ENCODE results near the gene AMOTL1.
A peak's percentile ranks its signal among the peaks of the same experiment; 100 is the strongest.

DNA sequence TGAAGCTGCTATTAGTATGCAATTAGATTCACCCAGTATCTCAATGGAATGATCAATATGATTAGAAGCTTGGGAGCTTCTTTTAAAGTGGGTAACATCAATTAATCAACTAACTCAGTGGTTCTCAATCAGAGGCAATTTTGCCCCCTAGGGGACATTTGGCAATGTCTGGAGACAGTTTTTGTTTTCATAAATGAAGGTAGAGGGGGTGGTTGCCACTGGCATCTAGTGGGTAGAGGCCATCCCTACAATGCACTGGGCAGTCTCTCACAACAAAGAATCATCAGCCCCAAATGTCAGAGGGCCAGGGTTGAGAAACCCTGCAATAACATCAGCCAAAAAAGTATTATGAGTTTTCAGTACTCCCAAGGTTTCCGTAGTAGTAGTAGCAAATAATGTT is 5.9 kb upstream of the AMOTL1 start:
- no peak for TF ChIP-seq POLR2A (IDR thresholded peaks at IDR 0.05)
- TF ChIP-seq CTCF (IDR thresholded peaks at IDR 0.05), result peak in 1 of 6 experiments; percentile 12
